GM12864 (cell line): ENCODE data around the gene MAN1A2.

ENCODE experiments used
- DNase-seq: peaks from one replicate; pipeline ENCODE4 v3.0.0-alpha.2; 2011; ENCODE audit warnings: low read depth
- H3K4me3 ChIP-seq: 2 replicates; pipeline ENCODE4 v1.5.1; 2011; ENCODE audit warnings: mild to moderate bottlenecking, low read depth, low read length, control low read depth
- CTCF ChIP-seq: IDR thresholded peaks from 2 replicates; pipeline ENCODE4 v1.5.1; 2011; ENCODE audit warnings: low read depth, mild to moderate bottlenecking, moderate library complexity, low read length, control low read depth, inconsistent platforms; ENCODE audit errors: missing control alignments

The MAN1A2 gene

GRCh38 chr1:117540532-117540931 is 173.3 kb downstream of the MAN1A2 start:
- no peak for DNase-seq
- no peak overlapping the region for H3K4me3 ChIP-seq
- TF ChIP-seq CTCF = no peak

DNA sequence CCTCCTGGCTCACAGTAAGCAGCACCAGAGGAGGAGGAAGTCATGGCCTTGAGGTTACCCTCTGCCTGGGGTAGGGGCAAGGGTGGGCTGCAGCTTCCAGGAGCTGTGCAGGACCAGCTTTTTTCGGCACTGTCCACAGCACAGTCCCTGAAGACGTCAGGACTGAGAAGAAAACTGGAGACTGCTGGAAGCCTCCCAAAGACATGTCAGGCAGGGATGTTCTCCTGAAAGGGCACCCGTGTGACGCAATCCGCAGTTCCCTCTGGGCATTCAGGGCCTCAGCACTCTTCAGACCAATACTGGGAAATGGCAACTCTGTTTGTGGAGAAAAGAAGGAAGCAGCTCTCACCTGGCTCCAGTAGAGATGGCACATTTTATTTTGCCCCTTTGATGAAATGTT is 173.8 kb downstream of the MAN1A2 start:
- TF ChIP-seq CTCF = no peak
- no peak overlapping the region for H3K4me3 ChIP-seq
- no peak for DNase-seq

DNA sequence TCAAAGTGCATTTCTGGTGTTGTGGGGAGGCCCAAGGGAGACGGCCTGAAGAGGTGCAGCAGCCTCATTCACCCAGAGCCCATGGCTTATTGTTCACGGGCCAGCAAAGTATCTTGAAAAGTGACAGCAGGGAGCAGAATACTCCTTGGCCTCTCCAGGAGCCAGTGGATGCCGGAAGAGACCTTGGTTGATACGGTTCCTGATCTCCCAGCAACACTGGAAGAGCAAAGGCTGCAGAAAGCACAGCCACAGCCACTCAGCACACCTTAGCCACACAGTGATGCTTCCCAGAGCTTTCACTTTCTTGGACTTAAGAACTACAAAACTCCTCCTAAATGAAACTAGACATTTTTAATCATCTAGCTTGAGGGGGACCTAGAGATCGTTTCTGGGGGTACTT is 174.3 kb downstream of the MAN1A2 start:
- TF ChIP-seq CTCF = no peak
- H3K4me3 ChIP-seq = no peak overlapping the region
- DNase-seq = no peak

DNA sequence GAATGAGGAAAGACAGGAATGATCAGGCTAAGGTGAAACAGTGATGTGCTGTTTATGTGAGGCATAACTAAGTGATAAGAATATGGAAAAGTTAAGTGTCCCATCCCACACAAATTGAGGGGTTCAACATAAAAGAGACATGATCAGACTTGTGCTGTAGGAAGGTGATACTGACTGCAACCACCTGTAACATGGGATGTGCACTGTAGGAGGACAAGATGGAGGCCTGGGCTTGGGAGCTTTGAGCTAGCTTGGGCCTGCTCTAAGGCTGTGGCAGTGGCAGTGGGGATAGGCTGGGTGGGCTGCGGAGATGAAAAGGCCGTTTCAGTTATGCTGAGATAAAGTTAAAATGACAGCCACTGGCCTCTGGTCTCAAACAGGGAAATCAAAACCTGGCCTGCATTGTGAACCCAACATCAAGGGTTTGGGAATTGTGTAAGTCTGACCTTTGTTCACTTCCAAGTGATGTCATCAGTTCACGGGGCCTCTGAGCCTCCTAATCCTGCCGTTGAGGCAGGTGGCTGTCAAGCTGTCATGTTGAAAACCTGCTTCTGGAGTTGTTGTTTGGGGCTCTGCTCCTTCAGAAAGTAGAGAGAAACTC is 177.4 kb downstream of the MAN1A2 start:
- H3K4me3 ChIP-seq = no peak overlapping the region
- TF ChIP-seq CTCF = no peak
- no peak for DNase-seq

DNA sequence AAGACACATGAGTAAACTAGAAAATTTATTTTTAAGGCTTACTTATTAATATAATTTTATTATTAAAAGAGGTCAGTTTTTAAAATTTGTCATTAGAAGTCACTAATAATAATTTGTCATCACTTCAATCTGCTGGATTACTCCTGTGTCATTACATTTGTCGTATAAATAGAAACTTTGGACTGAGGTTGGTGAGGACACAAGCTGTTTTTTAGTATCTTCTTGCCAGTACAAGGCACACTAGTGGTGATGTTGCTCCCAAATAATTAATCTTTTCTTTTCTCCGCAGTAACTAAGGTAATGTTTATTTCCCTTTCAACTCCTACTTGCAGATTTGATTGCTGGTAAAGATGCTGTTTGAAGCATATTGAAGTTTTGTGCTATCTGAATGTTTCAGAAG is 179.2 kb downstream of the MAN1A2 start:
- H3K4me3 ChIP-seq = no peak overlapping the region
- no peak for TF ChIP-seq CTCF
- no peak for DNase-seq

DNA sequence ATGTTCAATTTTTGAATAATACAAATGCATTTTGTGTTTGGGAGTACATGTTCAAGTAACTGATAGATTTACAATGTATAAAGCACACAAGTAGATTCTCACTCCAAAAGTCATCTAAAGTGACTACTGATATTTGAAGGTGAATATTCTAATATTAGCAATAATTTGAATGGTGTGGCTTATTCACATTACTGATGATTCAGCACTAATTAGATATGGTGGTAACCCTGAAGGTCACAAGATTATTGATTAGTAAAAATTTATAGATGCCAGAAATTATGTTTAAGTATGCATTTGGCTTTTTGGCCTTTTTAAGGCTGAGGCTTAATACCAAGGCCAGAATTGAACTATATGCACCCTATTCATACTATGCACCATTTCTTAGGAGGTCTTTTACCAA is 186.2 kb downstream of the MAN1A2 start:
- no peak overlapping the region for H3K4me3 ChIP-seq
- no peak for DNase-seq
- TF ChIP-seq CTCF = no peak

GRCh38 chr1:117555806-117556205 is 188.6 kb downstream of the MAN1A2 start:
- H3K4me3 ChIP-seq = no peak overlapping the region
- DNase-seq = no peak
- TF ChIP-seq CTCF = no peak
